Epithelial cell of esophagus (primary cell): Measurements from ENCODE around the gene ERC2.

ENCODE experiments used
- DNase-seq: peaks from one replicate; pipeline ENCODE4 v3.0.0; 2010; ENCODE audit warnings: low read depth
- H3K4me3 ChIP-seq: 2 replicates; pipeline ENCODE4 v1.5.1; 2011; ENCODE audit warnings: mild to moderate bottlenecking, low read length, control low read depth
- CTCF ChIP-seq: IDR thresholded peaks from 2 replicates; pipeline ENCODE4 v1.5.1; 2011; ENCODE audit warnings: low read depth, mild to moderate bottlenecking, low read length, control low read depth, inconsistent platforms; ENCODE audit not compliant: insufficient read depth; ENCODE audit errors: missing control alignments

Gene ERC2

GRCh38 chr3:55801676-55802075 is 666.6 kb downstream of the ERC2 start:
- no peak overlapping the region for H3K4me3 ChIP-seq
- TF ChIP-seq CTCF, result no peak
- DNase-seq, result no peak

- TF ChIP-seq CTCF, result no peak
- DNase-seq, result no peak
- no peak overlapping the region for H3K4me3 ChIP-seq
Measured at GRCh38 chr3:55801068-55801467, 667.2 kb downstream of the ERC2 start.

- DNase-seq, result no peak
- H3K4me3 ChIP-seq, result no peak overlapping the region
- no peak for TF ChIP-seq CTCF
Measured at GRCh38 chr3:55797775-55798174, 670.5 kb downstream of the ERC2 start.

GRCh38 chr3:55797084-55797483 is 671.2 kb downstream of the ERC2 start:
- no peak for DNase-seq
- no peak for TF ChIP-seq CTCF
- H3K4me3 ChIP-seq, result no peak overlapping the region

GRCh38 chr3:55796533-55796932 is 671.7 kb downstream of the ERC2 start:
- DNase-seq, result no peak
- no peak overlapping the region for H3K4me3 ChIP-seq
- no peak for TF ChIP-seq CTCF

GRCh38 chr3:55795746-55796145 is 672.5 kb downstream of the ERC2 start:
- TF ChIP-seq CTCF, result no peak
- H3K4me3 ChIP-seq, result no peak overlapping the region
- DNase-seq, result no peak

- H3K4me3 ChIP-seq, result no peak overlapping the region
- DNase-seq, result no peak
- no peak for TF ChIP-seq CTCF
Measured at GRCh38 chr3:55795296-55795695, 673.0 kb downstream of the ERC2 start.
